Activated naive CD4-positive, alpha-beta T cell treated with anti-CD3 and anti-CD28 coated beads, Interleukin-2, amount 50 U/mL, for 16 hours (primary cell): ENCODE results near the gene USP49.
"Not testable (repeated sequence)": the region's sequence is repeated elsewhere in the genome, so short reads cannot be mapped to it uniquely, and the experiment has no call there.

Experiments
- DNase-seq: peaks from one replicate; pipeline ENCODE4 v3.0.0-alpha.2; 2020

Gene USP49

GRCh38 chr6:41895300-41896233, at the start of gene USP49:
TSS of gene USP49 (minus strand) at chr6:41895375. CDS start at chr6:41806983, 88,392 bp downstream.
- peak; percentile 95 for DNase-seq

DNA sequence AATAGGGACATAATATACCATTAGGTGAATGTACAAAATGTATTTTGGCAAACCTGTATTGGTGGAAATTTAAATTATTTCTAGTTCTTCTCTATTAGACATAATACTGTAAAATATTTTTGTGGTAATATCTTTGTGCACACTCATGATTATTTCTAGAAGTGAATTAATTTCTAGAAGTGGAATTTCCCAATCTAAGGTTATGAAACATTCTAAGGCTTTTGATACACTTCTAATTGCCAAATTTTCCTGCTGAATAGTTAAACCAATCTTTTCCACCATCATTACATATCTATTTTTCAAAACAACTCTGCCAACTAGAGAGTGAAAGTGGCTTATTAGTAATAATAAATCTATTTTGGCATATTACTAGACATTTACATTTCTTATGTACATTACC, 48.3 kb upstream of the USP49 start:
- DNase-seq: no peak

DNA sequence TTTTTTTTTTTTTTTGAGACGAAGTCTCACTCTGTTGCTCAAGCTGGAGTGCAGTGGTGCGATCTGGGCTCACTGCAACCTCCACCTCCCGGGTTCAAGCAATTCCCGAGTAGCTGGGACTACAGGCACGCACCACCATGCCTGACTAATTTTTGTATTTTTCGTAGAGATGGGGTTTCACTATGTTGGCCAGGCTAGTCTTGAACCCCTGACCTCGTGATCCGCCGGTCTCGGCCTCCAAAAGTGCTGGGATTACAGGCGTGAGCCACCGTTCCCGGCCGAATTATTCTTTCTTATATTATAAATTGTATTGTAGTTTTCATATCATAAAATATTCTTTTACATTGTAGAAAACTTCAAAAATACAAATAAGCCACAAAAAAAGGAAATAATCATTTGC, 47.7 kb upstream of the USP49 start:
- DNase-seq: not testable (repeated sequence)

- DNase-seq: no peak
These were observed 47.1 kb upstream of the USP49 start for GRCh38 chr6:41942067-41942851.

- peak; percentile 91 for DNase-seq
These were observed 46.3 kb upstream of the USP49 start, which contains the start of gene CCND3 for GRCh38 chr6:41941280-41942066. TSS of gene CCND3 (minus strand) at chr6:41941808. CDS start at chr6:41941649, 159 bp downstream.

DNA sequence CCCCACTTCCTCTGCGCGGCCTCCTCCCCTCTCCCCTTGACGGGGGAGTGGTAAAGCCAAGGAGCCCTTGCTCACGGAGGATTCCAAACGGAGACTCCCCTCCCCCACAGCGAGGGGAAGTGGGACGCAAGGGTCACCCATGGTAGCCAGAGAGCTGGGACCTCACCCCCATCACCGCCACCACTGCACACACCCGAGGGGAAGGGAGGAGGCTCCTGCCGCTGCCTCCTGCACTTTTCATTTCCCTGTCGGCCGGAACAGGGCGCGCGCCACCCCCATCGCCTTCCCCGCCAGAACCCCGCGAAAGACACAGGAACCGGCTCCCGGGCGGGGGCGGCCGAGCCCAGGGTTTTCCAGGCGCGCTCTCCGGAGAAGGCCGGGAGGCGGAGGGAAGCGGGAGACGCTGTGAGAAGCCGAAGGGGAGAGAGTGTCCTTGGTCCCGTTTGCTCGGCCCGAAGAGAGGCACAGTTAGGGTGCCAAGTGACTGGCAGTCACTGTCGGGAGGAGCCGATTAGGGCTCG, 45.6 kb upstream of the USP49 start:
- DNase-seq: peak; percentile 65

DNA sequence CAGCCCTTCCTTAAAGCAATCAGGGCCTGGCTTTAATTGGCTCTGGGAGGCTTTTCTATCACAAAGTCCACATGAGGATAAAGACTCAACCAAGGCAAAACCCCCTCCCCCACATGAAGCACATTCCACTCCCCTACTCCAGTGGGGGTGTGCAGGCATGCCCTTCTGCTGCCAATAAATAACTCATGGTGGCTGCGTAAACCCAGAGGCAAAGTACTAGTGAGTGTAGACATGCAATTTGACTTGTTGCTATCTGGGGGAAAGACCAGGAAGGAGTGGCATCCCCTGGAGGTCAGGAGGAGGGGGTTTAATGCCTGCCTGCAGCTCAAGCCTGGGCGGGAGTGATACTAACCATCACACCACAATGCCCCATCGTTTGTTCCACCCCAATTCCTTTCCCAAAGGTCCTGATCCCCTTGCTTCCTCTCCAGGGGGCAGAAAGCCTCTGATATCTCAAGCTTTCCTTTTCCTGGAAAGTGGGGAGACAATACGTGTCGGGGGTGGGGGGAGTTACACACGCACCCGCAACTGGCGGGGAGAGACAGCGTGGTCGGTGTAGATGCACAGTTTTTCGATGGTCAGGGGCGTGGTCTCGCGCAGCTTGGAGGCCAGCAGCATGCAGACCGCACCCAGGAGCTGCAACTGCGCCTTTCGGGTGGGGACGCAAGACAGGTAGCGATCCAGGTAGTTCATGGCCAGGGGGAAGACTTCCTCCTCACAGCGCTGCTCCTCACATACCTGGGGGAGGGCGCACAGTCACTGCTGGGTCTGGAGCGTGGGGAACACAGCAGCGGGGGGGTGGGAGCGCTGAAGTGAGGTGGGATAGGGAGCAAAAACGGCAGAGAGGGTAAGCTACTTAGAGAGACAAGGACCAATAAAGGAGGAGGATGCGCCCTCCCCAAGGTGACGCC, 44.9 kb upstream of the USP49 start:
- DNase-seq: peak; percentile 48

- DNase-seq: no peak
These were observed 44.1 kb upstream of the USP49 start for GRCh38 chr6:41939176-41939847.

GRCh38 chr6:41938590-41939175, 43.5 kb upstream of the USP49 start:
- no peak for DNase-seq

DNA sequence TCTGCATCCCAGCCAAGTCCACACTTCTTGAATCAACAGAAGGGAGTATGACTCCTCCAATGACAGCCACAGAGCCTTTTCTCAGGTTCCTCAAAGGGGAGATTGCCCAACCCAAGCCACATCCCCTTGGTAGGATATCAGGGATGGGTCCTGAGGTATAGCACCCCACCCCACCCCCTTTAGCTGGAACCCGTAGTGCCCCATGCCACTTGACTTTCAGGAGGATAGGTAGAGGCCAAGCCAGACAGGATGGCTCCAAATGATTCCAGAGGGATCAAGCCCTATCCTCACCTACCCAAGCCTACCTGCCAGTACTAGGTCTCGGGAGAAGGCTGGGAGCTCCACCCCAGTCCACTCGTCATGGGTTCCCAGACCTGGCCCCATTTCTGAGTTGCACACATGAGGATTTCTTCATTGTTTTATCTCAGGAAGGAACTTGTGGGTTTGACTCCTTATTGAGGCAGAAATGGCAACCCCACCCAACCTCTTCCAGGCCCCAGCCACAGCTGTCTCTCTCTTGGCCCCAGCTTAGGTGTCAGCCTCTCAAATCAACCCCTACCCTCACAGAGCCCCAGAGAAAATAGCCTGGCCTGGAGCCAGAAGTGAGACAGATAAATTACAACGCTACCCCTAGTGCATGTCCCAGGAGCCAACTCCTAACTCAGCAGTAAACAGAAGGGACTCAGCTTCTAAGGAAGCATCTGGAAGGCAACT, 42.8 kb upstream of the USP49 start:
- DNase-seq: no peak

DNA sequence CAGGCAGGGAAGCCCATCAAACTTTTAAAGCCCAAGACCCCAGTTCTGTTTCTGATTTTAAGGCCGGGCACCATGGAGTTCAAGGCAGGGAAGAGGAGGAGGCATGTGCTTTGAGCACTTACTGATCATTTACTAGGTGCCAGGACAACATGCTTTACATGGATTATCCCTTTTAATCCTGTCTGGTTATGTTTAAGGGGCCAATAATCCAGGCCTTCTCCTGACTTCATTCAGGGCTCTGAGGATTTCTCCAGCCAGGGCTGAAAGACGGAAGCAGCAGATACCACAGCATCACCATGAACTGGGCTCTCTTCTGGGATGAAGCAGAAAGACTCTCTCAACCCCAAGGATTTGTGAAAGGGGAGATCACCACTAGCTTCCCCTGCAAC, 42.3 kb upstream of the USP49 start:
- DNase-seq: no peak

GRCh38 chr6:41936073-41936837, 41.1 kb upstream of the USP49 start:
- peak; percentile 52 for DNase-seq

- DNase-seq: no peak
These were observed 40.5 kb upstream of the USP49 start for GRCh38 chr6:41935685-41936072.

DNA sequence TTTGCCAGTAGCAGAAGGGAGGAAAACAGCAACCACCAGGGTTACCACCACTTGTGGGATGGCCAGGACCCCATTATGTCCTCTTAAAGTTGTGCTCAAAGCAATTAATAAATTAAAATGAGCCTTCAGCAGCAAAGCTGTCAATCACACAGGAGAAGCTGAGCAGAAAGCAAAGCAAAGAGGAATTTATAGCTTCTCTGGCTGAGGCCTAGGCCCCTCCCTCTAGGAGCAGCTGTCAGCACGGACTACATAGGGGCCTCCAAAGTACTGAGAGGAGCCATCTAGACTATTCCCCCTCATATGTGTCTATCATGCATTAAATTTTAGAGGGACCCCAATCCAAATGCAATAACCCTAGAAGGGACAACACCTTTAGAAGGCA, 40.0 kb upstream of the USP49 start:
- no peak for DNase-seq

DNA sequence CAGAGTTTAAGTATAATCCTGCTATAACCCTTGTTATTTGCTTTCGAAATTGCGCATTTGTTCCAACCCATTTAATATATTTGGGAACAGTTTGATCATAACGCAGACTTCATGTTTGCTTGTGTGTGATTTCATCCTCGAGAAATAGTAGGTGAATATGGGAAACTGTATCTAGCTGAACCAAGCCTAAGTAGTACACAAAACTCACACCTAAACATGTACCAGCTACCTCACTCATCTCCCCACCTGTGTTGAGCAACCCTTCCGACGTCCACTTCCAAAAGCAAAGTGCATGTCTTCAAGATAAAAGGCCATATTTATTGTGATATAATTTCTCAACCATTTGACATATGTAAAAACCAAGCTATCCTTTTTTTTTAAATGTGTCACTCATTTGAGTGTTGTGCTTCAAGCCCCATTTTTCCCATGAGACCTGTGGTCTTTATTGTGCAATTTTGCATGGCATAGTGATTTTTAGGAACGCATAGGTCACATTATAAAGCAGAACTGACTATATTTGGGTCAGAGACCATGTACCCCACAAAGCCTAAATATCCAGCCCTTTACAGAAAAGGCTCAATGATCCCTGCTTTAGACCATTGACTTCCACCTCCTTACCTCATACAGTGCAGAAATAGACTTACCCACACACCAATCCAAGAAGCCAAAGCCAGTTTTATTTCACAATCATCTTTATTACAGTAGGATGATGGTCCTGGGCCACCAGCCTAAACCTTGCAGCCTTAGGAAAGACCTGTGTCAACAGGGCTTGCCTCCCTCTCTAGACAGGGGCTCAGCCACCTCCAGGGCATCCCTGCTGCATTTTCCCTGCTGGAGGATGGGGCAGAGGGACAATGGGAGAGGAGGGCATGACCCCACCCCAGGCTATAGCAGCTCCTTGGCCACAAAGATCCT, 39.4 kb upstream of the USP49 start:
- no peak for DNase-seq

DNA sequence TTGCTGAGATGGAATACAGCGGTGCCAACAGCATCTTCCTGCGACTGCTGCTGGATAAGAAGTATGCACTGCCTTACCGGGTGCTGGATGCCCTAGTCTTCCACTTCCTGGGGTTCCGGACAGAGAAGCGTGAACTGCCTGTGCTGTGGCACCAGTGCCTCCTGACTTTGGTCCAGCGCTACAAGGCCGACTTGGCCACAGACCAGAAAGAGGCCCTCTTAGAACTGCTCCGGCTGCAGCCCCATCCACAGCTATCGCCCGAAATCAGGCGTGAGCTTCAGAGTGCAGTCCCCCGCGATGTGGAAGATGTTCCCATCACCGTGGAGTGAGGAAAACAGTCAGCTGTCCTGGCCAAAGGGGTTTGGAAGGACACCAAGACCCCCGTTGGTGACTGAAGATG, 37.2 kb upstream of the USP49 start:
- no peak for DNase-seq

DNA sequence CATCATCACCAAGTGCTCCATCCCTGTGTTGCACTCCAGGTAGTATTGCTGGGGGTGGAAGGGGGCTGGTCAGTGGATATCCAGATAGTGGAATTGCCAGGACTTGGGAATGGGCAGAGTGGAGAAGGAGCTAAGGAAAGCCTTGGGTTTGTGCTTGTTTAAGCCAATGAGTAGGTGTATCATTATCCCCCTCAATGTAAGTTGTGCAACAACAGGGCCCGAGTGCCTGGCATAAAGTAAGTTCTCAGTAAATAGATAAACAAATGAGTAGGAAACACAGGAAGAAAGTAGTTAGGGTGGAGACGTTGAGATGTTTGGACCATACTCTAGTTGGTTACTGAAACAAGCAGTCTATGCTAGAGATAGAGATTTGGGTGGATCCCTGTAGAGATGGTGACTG, 36.6 kb upstream of the USP49 start:
- DNase-seq: no peak

DNA sequence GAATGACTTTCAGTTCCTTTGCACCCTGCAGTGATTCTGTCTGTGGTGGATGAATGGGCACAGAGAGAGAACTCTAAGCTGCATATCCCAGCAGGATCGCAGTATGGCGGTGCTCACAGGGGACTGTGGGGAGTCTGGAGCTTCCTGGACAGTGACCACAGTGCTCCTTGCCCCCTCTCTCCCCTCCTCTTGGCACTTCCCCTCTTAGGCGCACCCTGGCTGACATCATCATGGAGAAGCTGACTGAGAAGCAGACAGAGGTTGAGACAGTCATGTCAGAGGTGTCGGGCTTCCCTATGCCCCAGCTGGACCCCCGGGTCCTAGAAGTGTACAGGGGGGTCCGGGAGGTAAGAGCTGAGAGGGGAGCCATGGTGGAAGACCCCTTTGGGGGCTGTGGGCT, 34.7 kb upstream of the USP49 start:
- no peak for DNase-seq
